Colonic mucosa (tissue), 4 donors: ENCODE data around the gene ARHGEF10L. TPM values are rescaled to one million over a fixed set of nuclear protein-coding genes. Genes with fewer than 3 reads are reported as not detected.

Source experiments
- DNase-seq: peaks from one replicate; pipeline ENCODE4 v3.0.0-alpha.2; 2020
- H3K27ac ChIP-seq: fragments of 200-600 bp; one replicate; pipeline ENCODE4 v1.8.0; 2021
- H3K27me3 ChIP-seq: fragments of 200-600 bp; one replicate; pipeline ENCODE4 v1.8.0; 2021
- H3K36me3 ChIP-seq: fragments of 200-600 bp; one replicate; pipeline ENCODE4 v1.8.0; 2021
- H3K4me1 ChIP-seq: fragments of 200-600 bp; one replicate; pipeline ENCODE4 v1.8.0; 2021; ENCODE audit warnings: mild to moderate bottlenecking
- H3K4me3 ChIP-seq: fragments of 200-600 bp; one replicate; pipeline ENCODE4 v1.8.0; 2021
- H3K9ac ChIP-seq, 2 donors: one replicate each; pipeline ENCODE4 v1.7.0; 2013; ENCODE audit warnings: control low read depth in 2 of 2, low read depth in 2 of 2, low read length in 2 of 2
- H3K9me3 ChIP-seq: fragments of 200-600 bp; one replicate; pipeline ENCODE4 v1.8.0; 2021
- intact Hi-C: fragments of 100-400 bp; cut with DNase I; formaldehyde crosslinking; loops from one replicate; pipeline ENCODE4 v1.14.1; 2022
- total RNA-seq, 2 donors: library from RNA; stranded (reverse); fragmentation: NEBNext Ultra II Directional in 1 of 2; extraction: Animal tissue kit (Norgen Biotek cat#: 25700) in 1 of 2; gene quantifications; one replicate each; pipeline ENCODE4 v1.2.1, GENCODE V29; 2021
- TF ChIP-seq, protein P1 (sequence below): fragments of 200-600 bp; IDR thresholded peaks from one replicate; pipeline ENCODE4 v1.8.0; 2022; ENCODE audit warnings: antibody characterized with exemption, mild to moderate bottlenecking
- donor health status: healthy.
- donor health status: DM: no; HTN: no; CAD: no.
- donor health status: DM: no; HTN: no; CAD: no.

The ARHGEF10L gene
- total RNA-seq, 2 donors from 2014 or later = 77.5 to 133 TPM

DNA sequence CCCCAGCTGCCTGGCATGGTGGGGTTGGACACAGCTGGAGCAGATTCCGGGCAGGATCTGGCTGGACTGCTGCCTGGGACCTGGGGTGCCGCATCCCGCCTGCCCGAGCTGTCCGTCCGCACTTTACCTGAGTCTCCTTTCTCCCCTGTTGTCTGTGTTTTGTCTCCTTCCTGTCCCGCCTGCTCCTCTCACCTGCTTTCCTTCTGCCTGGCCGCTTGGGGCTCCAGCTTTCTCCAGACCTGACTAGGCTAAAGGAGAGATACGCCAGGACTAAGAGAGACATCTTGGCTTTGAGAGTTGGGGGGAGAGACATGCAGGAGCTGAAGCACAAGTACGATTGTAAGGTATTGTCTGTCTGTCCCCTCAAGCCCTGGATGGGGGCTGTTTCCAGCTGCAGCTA is 73.3 kb downstream of the ARHGEF10L start:
- H3K27me3 ChIP-seq = no peaks in the 10 kb centered on the region
- no peaks in the 10 kb centered on the region for H3K4me1 ChIP-seq
- TF ChIP-seq, protein P1, sequence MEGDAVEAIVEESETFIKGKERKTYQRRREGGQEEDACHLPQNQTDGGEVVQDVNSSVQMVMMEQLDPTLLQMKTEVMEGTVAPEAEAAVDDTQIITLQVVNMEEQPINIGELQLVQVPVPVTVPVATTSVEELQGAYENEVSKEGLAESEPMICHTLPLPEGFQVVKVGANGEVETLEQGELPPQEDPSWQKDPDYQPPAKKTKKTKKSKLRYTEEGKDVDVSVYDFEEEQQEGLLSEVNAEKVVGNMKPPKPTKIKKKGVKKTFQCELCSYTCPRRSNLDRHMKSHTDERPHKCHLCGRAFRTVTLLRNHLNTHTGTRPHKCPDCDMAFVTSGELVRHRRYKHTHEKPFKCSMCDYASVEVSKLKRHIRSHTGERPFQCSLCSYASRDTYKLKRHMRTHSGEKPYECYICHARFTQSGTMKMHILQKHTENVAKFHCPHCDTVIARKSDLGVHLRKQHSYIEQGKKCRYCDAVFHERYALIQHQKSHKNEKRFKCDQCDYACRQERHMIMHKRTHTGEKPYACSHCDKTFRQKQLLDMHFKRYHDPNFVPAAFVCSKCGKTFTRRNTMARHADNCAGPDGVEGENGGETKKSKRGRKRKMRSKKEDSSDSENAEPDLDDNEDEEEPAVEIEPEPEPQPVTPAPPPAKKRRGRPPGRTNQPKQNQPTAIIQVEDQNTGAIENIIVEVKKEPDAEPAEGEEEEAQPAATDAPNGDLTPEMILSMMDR = no peak
- no peak overlapping the region for H3K27ac ChIP-seq
- H3K9me3 ChIP-seq = no peaks in the 10 kb centered on the region
- no peak overlapping the region for H3K9ac ChIP-seq
- no peak overlapping the region for H3K4me3 ChIP-seq
- H3K36me3 ChIP-seq = no peaks in the 10 kb centered on the region
- intact Hi-C loops = no loop called here
- DNase-seq = no peak

DNA sequence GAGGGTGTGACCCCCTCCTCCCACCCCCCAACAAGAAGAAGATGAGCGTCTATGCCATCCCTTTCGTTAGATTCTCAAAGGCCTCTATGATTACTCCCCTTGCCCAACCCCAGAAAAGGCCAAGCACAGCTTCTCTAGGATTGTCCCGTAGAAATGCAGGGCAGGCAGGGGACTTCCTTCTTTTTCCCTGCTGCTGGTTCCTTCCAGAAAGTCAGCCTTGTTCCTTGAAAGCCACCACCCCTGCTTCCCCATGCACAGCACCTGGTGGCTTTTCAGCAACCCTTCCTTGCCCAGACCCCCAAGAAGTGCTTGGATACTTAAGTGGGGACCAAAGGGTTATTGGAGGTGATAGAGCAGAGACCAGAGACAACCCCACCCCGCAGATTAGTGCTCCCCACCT is 75.1 kb downstream of the ARHGEF10L start:
- Histone ChIP-seq H3K27me3 (no peaks in the 10 kb centered on the region), H3K9ac (no peak overlapping the region), H3K27ac (no peak overlapping the region), H3K4me3 (no peak overlapping the region), H3K9me3 (no peaks in the 10 kb centered on the region), H3K4me1 (no peaks in the 10 kb centered on the region), H3K36me3 (no peaks in the 10 kb centered on the region)
- DNase-seq = no peak
- intact Hi-C loops = no loop called here
- TF ChIP-seq, protein P1 = no peak

DNA sequence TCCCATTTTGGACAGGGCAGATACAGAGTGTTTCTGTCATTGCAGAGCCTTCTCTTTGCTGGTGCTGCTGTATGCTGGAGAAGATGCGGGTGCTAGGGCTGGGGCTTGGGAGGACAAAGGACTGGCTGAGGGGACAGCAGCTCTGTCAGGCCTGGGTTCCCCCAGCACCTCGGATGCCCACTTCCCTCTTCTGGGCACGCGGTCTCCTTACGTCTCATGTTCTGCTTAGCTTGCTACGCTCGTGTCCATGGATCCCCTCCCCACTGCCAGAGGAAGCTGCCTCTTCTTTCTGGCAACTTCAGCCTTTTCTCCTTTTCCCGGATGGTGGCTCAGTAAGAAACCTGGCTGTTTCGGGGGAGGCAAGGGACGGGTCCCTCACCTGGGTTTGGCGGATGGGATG is 75.7 kb downstream of the ARHGEF10L start:
- Histone ChIP-seq H3K27me3 (no peaks in the 10 kb centered on the region), H3K4me3 (no peak overlapping the region), H3K27ac (no peak overlapping the region), H3K4me1 (no peaks in the 10 kb centered on the region), H3K9ac (no peak overlapping the region), H3K9me3 (no peaks in the 10 kb centered on the region), H3K36me3 (no peaks in the 10 kb centered on the region)
- no peak for DNase-seq
- TF ChIP-seq, protein P1 = no peak
- intact Hi-C loops = no loop called here

DNA sequence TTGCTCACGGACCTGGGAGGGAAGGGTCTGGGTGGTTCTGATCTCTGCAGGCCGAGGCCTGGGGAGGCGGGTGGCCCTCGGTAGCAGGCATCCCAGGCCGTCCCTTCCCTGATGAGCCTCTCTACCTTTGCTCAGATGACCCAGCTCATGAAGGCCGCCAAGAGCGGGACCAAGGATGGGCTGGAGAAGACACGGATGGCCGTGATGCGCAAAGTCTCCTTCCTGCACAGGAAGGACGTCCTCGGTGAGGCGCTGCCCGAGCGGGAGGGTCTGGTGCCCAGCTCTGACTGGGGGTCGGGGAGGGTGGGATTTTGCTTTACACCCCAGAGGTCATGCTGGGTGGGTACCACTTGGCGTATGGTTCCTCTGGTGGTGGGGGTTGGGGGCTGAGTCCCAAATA is 76.5 kb downstream of the ARHGEF10L start:
- TF ChIP-seq, protein P1 = no peak
- intact Hi-C loops = no loop called here
- DNase-seq = no peak
- Histone ChIP-seq H3K9me3 (no peaks in the 10 kb centered on the region), H3K36me3 (no peaks in the 10 kb centered on the region), H3K27me3 (no peaks in the 10 kb centered on the region), H3K9ac (no peak overlapping the region), H3K4me3 (no peak overlapping the region), H3K4me1 (no peaks in the 10 kb centered on the region), H3K27ac (no peak overlapping the region)

DNA sequence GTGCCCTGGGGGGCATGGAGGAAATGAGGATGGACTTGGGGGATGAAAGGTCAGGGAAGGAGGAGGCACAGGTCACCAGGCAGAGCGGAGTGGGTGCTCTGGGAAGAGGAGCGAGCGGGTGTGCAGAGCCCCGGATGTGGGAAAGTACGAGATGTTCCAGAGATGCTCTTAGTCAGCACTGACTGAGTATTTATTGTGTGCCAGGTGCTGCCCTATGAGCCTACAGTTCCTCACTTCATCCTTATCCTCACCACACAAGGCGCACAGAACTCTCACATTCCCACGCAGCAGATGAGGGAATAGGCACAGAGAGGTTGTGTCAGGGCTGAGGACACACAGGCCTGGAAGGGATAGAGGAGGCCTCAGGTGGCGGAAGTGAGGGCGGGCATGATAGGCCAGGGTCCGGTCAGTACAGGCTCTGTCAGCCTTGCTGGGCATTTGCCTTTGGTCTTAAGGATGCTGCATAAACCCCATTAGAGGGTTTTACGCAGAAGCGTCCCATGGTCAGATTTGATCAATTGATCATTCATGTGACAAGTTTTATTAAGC is 77.3 kb downstream of the ARHGEF10L start:
- intact Hi-C loops = no loop called here
- no peaks in the 10 kb centered on the region for H3K4me1 ChIP-seq
- no peaks in the 10 kb centered on the region for H3K36me3 ChIP-seq
- TF ChIP-seq, protein P1 = no peak
- H3K27ac ChIP-seq = no peak overlapping the region
- H3K9me3 ChIP-seq = no peaks in the 10 kb centered on the region
- no peaks in the 10 kb centered on the region for H3K27me3 ChIP-seq
- no peak overlapping the region for H3K9ac ChIP-seq
- DNase-seq = no peak
- H3K4me3 ChIP-seq = no peak overlapping the region
